SK-N-SH treated with all-trans-retinoic acid at 6 μM for 48 hours (cell line): Measurements from ENCODE around the gene IQSEC1.

Source experiments
- ARNTL ChIP-seq: fragments of 450-650 bp; formaldehyde crosslinking; IDR thresholded peaks from 2 replicates; pipeline ENCODE4 v1.5.0; 2020; ENCODE audit warnings: low read depth, mild to moderate bottlenecking, moderate library complexity, borderline replicate concordance
- BACH2 ChIP-seq: fragments of 250-450 bp; sonication (Bioruptor Pico); IDR thresholded peaks from 2 replicates; pipeline ENCODE4 v1.9.0; 2021; ENCODE audit warnings: mild to moderate bottlenecking, borderline replicate concordance
- GLIS3 ChIP-seq: fragments of 250-450 bp; sonication (Bioruptor Pico); IDR thresholded peaks from 2 replicates; pipeline ENCODE4 v1.5.0; 2020; ENCODE audit warnings: mild to moderate bottlenecking, moderate library complexity
- PPARA ChIP-seq: fragments of 250-450 bp; sonication (Bioruptor Pico); IDR thresholded peaks from 2 replicates; pipeline ENCODE4 v1.5.0; 2020; ENCODE audit warnings: mild to moderate bottlenecking, borderline replicate concordance
- RARB ChIP-seq: fragments of 250-450 bp; sonication (Bioruptor Pico); IDR thresholded peaks from 2 replicates; pipeline ENCODE4 v1.8.0; 2021; ENCODE audit warnings: mild to moderate bottlenecking, moderate library complexity
- ZC3H10 ChIP-seq: fragments of 250-450 bp; sonication (Bioruptor Pico); IDR thresholded peaks from 2 replicates; pipeline ENCODE4 v1.5.1; 2021; ENCODE audit warnings: mild to moderate bottlenecking, moderate library complexity
- TF ChIP-seq, protein P1 (sequence below): fragments of 250-450 bp; sonication (Bioruptor Pico); IDR thresholded peaks from 2 replicates; pipeline ENCODE4 v1.5.1; 2021; ENCODE audit warnings: mild to moderate bottlenecking, moderate library complexity

GRCh38 chr3:12895391-12896062, 177.7 kb downstream of the IQSEC1 start:
- TF ChIP-seq, protein P1, sequence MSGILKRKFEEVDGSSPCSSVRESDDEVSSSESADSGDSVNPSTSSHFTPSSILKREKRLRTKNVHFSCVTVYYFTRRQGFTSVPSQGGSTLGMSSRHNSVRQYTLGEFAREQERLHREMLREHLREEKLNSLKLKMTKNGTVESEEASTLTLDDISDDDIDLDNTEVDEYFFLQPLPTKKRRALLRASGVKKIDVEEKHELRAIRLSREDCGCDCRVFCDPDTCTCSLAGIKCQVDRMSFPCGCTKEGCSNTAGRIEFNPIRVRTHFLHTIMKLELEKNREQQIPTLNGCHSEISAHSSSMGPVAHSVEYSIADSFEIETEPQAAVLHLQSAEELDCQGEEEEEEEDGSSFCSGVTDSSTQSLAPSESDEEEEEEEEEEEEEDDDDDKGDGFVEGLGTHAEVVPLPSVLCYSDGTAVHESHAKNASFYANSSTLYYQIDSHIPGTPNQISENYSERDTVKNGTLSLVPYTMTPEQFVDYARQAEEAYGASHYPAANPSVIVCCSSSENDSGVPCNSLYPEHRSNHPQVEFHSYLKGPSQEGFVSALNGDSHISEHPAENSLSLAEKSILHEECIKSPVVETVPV (CRISPR knock-in tag) = no peak
- TF ChIP-seq RARB (no peak), BACH2 (CRISPR knock-in tag) (no peak), ZC3H10 (CRISPR knock-in tag) (no peak), GLIS3 (CRISPR knock-in tag) (no peak), ARNTL (CRISPR knock-in tag) (no peak), PPARA (no peak)
